DMS 273 (cell line): ENCODE results near the gene ZNF202.
A peak's percentile ranks its signal among the peaks of the same experiment; 100 is the strongest.
"Not testable (repeated sequence)": the region's sequence is repeated elsewhere in the genome, so short reads cannot be mapped to it uniquely, and the experiment has no call there.

Experiments
- DNase-seq: peaks from one replicate; lab custom pipeline; 2025; ENCODE audit not compliant: unreplicated experiment; lab: John Stamatoyannopoulos, UW

The ZNF202 gene

DNA sequence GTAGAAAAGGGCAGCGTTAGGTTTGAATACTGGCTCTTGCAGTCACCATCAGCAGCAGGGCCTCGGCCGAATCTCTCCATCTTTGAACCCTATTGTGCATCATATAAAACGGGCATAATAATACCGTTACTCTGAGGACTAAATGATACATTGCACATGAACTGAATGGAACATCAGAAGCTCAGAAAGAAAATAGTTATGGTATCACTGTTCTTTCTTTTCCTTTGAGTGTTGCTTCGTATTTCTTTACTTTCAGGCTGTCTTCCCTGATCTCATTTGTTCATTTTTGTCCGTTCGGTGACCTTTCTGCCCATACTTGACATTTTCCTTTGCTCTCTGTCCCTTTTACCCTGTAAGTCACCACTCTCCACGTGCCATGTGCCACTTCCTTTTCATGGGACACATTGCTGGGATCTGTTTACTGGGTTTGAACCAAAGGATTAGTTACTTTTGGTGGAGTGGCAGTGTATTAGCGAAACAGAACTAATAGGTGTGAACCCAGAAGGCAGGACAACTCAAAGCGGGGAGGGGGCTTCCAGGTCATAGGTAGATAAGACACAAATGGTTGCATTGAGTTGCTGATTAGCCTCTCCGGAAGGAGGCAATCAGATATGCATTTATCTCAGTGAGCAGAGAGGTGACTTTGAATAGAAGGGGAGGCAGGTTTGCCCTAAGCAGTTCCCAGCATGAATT is 717 bp upstream of the ZNF202 start:
- peak; percentile 37 for DNase-seq

DNA sequence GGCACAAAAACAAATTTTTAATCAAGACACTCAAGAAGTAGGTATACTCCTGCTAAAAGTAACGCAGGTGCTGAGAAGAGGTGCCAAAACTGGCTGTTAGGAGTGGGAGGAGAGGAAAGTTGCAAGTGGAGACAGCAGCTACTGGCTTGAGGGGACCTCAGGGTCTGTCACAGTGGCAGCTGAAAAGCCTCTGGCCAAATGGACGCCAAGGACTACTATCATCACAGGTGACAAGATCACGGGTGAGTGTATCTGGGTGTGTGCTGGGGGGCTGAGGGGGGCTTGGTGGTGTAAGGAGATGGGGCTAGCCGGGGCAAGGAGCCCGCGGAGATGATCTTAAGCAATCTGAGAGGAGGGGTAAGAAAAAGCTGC is 687 bp downstream of the ZNF202 start:
- DNase-seq = peak; percentile 29

- no peak for DNase-seq
Observed at GRCh38 chr11:123738374-123738773, 3.1 kb downstream of the ZNF202 start.

- DNase-seq = no peak
Observed at GRCh38 chr11:123736769-123737168, 4.7 kb downstream of the ZNF202 start.

- no peak for DNase-seq
Observed at GRCh38 chr11:123729602-123730001, 11.9 kb downstream of the ZNF202 start.

GRCh38 chr11:123725995-123726655 is 15.3 kb downstream of the ZNF202 start:
- DNase-seq = no peak

- DNase-seq = no peak
Observed at GRCh38 chr11:123719452-123719851, 22.0 kb downstream of the ZNF202 start.

DNA sequence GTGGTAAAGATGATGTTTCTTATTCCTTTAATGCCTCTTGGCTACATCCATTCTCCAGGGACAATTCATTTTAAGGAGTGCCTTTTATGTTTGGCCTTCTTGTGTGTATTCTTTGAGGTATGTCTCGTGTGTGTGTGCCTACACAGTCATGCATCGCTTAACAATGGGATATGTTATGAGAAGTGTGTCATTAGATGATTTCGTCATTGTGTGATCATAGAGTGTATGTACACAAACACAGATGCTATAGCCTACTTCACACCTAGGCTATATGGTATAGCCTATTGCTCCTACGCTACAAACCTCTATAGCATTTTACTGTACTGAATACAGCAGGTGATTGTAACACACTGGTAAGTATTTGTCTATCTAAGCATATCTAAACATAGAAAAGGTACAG is 23.0 kb downstream of the ZNF202 start:
- no peak for DNase-seq

DNA sequence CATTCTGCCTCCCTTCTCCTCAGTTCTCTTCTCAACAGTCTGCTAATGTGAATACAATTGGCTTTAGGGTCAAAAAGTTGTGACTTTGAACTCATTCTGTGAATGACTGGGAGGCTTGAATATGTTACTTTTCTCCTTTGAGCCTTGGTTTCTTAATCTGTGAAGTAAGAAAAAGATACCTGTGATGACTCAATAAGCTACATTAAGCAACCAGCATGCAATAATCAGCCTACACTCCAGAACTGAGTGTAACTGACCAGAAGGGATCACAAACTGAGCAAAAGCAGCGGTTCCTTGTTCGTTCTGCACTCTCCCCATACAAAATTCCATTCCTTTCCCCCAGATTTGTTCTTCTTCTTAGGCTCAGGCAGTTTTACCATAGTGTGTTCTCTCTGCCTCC is 23.4 kb downstream of the ZNF202 start:
- no peak for DNase-seq

- not testable (repeated sequence) for DNase-seq
Observed at GRCh38 chr11:123712627-123713026, 28.8 kb downstream of the ZNF202 start.

DNA sequence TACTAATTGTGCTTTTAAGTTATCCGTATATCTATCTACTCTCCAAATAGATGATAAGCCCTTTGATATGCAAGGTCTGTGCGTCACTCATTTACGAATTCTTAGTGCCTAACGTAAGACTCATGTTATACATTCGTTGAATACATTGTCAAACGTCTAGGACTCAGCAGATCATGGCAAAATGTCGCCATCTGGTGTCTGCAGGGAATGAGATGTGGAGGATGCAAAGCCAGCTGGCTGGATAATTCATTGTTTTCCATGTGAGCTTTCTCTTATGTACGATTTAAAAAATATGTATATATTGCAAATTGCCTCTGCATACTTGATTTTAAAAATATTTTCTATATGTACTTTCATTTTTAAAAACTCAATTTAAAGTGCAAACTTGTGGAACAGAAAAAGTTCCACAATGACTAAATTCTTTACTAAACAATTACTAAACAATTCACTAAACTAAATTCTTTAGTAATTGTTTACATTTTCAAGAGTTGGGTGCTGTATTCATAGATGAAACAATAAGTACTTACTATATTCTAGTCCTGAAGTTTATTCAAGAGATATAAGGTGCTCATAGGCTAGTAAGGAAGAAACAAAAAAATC is 33.8 kb downstream of the ZNF202 start:
- DNase-seq = peak; percentile 84

- no peak for DNase-seq
Observed at GRCh38 chr11:123707206-123707605, 34.3 kb downstream of the ZNF202 start.

DNA sequence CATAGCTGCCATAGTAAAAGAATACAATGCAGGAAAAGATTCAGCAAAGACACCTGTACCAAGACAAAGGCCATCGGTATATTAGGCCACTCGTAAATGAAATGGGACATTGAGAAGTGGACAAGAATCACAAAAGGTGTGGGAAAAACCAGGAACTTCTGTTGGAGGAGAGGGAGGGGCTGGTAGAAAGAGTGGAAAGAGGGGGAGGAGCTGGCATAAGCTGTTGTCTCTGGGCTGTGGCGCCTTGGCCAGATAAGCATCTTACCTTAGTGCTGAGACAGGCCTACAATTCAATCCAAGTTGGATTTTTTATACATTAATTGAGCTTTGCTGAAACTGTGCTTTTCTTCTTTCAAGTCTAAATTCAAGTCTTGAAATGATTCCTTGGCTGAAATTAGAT is 37.1 kb downstream of the ZNF202 start:
- no peak for DNase-seq

DNA sequence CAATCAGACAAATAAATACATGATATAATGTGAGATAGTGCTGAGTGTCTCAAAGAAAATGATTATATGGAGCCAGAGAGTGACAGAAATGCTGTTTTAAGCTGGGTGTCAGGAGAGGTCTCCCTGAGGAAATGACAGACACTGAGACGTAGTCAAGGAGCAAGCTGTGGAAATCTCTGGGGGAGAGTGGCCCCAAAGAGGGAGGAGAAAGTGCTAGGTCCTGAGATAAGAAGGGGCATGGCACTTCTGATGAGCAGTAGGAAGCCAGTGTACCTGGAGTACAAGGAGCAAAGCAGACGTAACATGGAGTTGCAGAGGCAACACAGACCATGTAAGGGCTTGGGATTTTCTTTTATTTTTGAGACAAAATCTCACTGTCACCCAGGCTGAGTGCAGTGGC is 38.8 kb downstream of the ZNF202 start:
- no peak for DNase-seq

DNA sequence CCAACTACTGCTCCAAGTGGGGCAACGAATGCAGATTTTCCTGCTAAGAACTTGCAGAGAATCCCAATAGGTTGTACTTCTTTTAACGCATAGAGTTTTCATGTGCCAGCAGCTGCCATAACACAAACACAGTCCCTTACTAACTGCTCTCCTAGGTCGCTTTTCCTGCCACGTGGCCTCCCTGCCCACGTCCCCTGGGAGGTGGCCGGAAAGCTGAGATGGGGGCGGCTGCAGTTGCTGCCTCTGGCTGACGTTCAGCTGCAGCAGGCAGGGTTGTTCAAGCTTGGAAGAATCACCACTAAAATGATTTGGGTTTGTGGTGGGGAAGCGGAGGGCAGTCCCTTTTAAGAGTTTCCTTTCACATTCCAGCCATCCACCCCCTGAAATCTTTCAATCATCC is 39.3 kb downstream of the ZNF202 start:
- peak; percentile 21 for DNase-seq

- no peak for DNase-seq
Observed at GRCh38 chr11:123700772-123701171, 40.7 kb downstream of the ZNF202 start.

DNA sequence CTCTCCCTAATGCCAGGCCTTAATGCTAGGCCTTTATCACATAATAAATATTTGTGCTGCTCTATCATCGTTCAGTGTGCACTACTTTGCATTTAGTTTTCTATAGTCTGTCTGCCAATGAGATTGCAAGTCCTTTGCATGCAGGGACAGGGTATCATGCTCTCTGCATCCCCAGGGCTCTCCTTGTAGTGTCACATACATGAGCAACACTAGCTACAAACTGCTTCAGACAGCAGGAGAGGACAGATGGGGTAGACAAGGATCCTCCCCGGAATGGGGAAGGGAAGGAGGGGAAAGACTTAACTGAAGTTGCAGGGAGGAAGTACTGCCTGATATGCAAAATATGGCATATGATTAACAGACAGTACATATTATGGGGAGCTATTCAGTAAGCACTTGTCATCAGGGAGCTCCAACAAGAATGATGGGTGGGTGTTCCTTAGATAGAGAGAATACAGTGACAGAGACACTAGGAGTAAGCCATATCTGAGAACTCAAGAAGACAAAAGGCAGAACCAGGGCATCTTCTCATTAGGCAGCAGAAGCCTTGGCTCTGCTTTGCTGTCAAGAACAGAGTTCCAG is 42.8 kb downstream of the ZNF202 start:
- no peak for DNase-seq

DNA sequence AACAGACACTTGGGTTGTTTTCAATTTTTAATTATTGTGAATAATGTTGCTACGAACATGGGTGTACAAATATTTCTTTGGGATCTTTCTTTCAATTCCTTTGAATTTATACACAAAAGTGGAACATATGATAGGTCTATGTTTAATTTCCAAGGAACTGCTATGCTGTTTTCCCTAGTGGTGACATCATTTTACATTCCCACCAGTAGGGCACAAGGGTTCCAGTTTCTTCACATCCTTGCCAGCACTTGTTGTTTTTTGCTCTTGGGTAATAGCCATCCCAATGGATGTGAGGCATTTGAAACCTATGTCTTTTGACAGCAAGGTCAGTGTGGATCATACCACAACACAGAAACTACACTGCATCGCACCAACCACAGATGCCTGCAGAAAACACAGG is 45.3 kb downstream of the ZNF202 start:
- no peak for DNase-seq

DNA sequence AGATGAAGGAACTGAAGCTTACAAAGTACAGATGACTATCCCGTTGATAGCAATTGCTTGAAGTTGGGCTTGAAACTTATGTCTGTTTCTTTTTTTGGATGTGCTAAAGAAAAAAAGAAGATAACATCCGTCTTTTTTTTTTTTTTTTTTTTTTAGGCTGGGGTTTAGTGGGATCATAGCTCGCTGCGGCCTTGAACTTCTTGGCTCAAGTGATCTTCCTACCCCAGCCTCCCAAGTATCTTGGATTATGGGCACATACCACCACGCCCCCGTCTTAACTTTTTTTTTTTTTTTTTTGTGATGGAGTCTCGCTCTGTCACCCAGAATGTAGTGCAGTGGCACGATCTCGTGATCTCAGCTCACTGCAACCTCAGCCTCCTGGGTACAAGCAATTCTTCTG is 46.2 kb downstream of the ZNF202 start:
- DNase-seq = no peak

- DNase-seq = no peak
Observed at GRCh38 chr11:123694551-123694950, 46.9 kb downstream of the ZNF202 start.

GRCh38 chr11:123692961-123693360 is 48.5 kb downstream of the ZNF202 start:
- no peak for DNase-seq

DNA sequence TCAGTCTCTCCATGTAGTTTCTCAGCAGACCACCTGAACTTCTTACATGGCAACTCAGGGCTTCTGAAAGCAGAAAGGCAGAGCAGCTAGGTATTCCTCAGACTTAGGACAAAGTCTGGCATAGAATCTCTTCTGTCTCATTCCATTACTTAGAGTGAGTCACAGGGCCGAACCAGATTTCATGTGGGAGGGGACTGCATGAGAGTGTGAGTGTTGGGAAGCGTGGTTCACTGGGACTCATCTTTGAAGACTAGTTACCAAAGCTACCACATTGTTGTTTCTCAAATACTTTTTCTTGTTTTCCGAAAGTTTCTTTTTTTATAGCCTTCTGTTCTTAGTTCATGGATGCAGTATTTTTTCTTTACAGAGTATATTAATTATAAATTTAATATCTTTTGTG is 51.0 kb downstream of the ZNF202 start:
- no peak for DNase-seq
